Tracheal epithelial cell (primary cell): ENCODE data around the gene SLX4. TPM values are rescaled to one million over a fixed set of nuclear protein-coding genes. Genes with fewer than 3 reads are reported as not detected.

Experiments used
- total RNA-seq: library from RNA; depleted of rRNA; stranded (reverse); fragments of >200 nt; gene quantifications from 2 replicates; pipeline ENCODE4 v1.2.1, GENCODE V29; 2014

The SLX4 gene, protein sequence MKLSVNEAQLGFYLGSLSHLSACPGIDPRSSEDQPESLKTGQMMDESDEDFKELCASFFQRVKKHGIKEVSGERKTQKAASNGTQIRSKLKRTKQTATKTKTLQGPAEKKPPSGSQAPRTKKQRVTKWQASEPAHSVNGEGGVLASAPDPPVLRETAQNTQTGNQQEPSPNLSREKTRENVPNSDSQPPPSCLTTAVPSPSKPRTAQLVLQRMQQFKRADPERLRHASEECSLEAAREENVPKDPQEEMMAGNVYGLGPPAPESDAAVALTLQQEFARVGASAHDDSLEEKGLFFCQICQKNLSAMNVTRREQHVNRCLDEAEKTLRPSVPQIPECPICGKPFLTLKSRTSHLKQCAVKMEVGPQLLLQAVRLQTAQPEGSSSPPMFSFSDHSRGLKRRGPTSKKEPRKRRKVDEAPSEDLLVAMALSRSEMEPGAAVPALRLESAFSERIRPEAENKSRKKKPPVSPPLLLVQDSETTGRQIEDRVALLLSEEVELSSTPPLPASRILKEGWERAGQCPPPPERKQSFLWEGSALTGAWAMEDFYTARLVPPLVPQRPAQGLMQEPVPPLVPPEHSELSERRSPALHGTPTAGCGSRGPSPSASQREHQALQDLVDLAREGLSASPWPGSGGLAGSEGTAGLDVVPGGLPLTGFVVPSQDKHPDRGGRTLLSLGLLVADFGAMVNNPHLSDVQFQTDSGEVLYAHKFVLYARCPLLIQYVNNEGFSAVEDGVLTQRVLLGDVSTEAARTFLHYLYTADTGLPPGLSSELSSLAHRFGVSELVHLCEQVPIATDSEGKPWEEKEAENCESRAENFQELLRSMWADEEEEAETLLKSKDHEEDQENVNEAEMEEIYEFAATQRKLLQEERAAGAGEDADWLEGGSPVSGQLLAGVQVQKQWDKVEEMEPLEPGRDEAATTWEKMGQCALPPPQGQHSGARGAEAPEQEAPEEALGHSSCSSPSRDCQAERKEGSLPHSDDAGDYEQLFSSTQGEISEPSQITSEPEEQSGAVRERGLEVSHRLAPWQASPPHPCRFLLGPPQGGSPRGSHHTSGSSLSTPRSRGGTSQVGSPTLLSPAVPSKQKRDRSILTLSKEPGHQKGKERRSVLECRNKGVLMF (N-terminal part only)
- 1.7 and 2.3 TPM in 2 replicates for total RNA-seq

DNA sequence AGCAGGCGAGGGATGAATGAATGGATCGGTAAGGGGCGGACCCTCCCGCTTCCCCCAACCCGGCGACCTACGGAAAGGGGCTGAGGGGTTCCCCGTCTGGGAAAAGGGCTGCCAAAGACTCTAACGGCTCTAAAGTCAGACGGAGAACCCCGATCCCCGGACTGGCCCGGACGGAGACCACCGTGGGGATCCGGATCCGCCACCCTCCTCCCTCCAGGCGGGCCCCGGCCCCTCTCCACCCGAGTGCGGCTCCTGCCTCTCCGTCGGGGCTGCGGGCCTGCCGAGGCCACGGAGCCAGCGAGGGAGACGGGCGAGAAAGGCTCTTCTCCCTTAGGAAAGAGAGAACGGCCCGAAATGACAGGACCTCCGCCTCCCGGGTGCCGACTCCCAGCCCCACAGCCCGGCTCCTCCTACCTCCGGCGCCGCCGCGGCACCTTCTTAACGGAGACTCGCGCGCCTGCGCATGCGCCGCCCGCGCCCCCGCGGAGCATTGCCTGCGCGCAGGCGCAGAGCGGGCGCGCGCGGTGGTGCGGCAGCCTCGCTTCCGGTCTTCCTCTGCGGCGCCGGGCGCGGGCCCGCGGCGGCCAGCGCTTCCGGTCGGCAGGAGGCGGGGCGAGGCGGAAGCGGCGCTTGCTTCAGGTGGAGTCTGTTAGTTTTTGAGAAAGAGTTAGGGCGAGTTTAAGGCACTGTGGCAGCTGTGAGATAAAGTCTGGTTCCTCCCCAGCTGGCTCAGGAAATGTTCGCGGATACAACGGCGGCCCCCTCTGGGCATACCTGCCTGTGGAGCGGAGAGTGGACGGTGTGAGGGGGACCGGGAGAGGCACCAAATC lies at the start of gene SLX4:
Gene SLX4, minus strand, starts transcription at position 461 of the 830 bp plus-strand sequence. CDS start 2,642 bp downstream, outside the sequence.

DNA sequence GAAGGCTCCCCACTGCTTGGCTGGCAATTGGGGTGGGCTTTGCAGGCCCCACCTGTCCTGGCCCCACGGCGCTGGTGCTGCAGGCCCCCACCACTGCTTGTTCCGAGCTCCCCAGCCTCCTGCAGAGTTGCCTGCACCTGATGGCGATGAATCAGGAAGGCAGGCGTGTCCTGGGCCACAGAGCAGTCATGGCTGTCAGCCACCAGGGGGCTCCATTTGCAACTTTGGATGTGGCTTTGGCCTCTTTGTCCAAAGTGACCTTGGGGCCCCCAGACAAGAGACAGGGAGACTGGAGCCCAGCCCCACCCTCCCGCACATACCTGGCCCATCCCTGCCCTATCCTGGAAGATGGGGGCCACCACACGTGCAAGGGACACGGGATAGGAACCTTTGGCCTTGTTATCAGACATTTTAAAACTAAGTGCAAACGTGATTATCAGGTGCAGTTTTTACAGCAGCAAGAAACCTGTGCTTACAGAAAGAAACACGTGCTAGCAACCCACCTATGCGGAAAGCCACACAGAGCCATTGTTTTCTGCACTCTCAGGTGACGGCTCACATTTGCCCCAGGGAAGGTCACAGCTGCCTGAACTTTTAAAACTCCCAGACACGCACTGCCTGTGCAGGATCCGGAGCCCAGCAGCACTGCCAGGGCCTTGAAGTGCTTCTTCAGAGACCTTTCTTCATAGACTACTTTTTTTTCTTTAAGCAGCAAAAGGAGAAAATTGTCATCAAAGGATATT lies 43.0 kb upstream of the SLX4 start, which contains the start of gene DNASE1:
Gene DNASE1, plus strand, starts transcription at position 443 of the 743 bp plus-strand sequence. CDS start 683 bp downstream, outside the sequence.

DNA sequence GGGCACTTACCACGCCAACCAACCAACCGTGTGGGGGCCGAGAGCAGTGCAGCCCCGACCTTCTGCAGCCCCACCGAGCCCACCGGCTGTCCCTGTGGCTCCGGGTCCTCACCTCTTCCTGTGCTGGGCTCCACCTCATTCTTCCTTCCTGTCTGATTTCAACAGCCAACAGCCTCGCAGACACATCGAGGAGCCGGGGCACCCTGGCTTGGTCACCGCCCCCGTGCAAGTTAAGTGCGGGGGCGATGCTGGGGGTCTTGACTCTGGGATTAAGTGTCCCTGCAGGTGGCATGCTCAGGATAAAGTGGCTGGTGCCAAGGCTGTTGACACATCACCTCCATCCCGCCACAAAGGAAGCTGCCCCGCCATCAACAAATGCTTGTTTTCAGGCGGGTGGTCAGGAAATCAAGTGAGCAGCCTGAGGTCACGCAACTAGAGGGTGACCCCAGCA lies 34.1 kb downstream of the SLX4 start, which contains the start of gene NLRC3:
Gene NLRC3, minus strand, starts transcription at position 102 of the 451 bp plus-strand sequence. CDS start 12,367 bp downstream, outside the sequence.

Other genes with a start within 250 kb of the SLX4 start
- gene ZSCAN32, start 210.6 kb downstream of the SLX4 start, total RNA-seq = 9.9 and 17.1 TPM in 2 replicates
- 3.8 and 3.9 TPM in 2 replicates for gene ZNF174, start 210.4 kb downstream of the SLX4 start, total RNA-seq
- gene ZNF597, start 168.1 kb downstream of the SLX4 start, total RNA-seq = 1.4 and 1.5 TPM in 2 replicates
- 7.0 and 10.7 TPM in 2 replicates for gene NAA60, start 167.9 kb downstream of the SLX4 start, total RNA-seq
- not detected in 2 replicates for gene C16orf90, start 116.1 kb downstream of the SLX4 start, total RNA-seq
- gene CLUAP1, start 110.6 kb downstream of the SLX4 start, total RNA-seq = 8.2 and 9.2 TPM in 2 replicates
- not detected in 2 replicates for gene NLRC3, start 34.2 kb downstream of the SLX4 start, total RNA-seq
- gene DNASE1, start 43.1 kb upstream of the SLX4 start, total RNA-seq = 7.5 and 8.7 TPM in 2 replicates
- 100 and 139 TPM in 2 replicates for gene TRAP1, start 105.9 kb upstream of the SLX4 start, total RNA-seq